GM21723 (cell line): ENCODE measurements around the gene NUMA1.

ENCODE experiments used
- ATAC-seq: cut with Tn5 transposase; IDR thresholded peaks from one replicate; pipeline ENCODE4 v1.9.1; 2021; ENCODE audit warnings: mild to moderate bottlenecking, moderate library complexity; ENCODE audit not compliant: unreplicated experiment

NUMA1 gene

DNA sequence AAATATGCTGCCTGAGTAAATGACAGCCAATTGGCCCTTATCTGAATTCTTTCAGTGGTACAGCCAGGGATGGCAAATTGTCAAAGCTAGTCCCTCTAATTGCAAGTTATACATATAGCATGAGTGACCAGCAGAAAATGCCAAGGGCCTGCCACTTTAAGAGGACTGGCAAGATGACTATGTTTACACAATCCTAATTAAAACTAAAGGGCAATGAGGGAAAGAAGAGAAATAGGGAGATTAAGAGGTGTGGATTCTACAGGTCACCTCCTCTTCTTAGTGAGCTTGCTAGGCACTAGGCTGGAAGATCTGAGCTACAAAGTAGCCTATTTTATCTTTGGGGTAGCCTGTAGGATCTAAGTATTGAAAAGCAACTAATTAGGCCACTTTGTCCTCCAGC, 13.5 kb downstream of the NUMA1 start:
- ATAC-seq, result no peak

DNA sequence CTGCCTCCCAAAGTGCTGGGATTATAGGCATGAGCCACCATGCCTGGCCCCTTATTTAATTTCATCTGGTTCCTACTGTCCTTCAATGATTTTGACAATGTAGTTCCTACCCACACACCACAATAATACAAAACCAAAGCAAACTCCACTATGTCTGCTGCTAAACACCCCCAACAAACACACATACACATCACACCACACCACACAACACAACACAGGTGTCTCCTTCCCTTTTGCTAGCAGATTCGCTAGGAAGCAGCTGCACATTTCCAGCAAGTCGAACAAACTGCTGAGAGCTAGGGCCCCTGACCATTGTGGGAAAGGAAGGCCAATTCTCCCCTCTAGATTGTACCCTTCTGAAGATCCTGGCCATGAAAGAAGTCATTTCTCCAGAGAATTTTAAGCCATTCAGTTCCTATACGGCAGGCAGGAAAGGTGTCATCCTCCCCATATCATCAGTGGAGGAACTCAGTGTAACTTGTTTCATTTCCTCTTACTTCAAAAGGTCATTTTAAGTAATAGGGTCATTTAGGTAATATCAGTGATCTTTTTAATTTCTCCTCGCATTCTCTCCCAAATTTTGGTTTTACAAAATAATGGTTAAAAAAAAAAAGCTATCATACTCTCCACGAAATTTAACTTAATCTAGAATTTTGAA, 18.5 kb downstream of the NUMA1 start:
- no peak for ATAC-seq

DNA sequence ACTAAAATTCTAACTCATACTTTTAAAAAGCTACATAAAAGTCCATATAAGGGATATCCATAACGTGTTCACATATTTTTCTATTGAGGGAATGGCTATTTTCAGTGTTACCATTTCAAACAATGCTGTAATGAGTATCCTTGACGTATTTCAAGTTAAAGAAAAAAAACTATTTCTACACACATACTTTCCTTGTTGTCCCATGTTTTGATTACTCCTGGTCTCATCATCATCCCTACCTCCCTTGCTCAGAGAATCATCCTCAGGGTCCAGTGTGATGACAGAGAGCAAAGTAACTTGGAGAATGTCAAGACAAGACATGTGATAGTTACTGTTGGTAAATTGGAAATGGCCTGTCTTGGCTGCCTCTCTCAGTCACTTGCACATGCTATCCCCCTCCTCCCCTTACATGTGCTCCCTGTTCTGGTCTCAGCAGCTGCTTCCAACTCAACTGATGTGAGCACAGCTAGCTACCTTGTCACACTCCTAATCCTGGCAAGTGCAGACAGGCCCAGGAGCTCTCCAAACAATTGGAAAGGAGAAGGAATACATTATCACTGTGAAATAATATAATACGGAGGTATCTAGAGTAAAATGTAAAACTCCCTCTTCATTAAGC, 21.8 kb downstream of the NUMA1 start:
- no peak for ATAC-seq

DNA sequence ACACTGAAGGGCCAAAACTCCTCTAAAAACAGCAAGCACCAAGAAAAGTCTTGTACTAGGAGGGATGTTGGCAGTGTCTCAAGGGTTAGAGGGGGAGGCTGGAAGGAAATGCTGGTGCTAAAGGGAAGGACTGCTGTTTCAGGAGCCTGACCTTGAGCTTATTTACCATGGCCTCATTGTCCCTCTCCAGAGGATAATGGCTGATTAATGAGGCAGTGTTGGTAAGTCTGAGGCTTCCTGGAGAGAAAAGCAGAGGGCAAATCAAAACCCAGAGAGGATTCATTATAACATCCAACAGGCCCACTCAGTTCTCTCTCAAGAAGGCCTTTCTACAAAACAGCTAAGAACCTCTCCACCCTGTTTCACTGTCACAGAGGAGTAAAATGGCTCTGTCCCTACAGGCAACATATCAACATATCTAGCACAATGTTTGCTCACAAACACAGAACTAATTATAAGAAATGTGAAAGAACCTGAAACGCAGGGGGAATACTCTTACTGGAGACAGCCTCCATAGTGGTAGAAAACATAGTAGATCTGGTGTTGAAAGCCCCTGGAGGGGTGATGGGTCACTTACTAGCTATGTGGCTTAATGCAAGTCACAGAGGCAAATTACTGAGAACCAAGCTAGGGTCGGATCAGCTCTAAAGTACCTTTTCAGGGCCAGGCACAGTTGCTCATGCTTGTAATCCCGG, 31.4 kb downstream of the NUMA1 start:
- no peak for ATAC-seq

DNA sequence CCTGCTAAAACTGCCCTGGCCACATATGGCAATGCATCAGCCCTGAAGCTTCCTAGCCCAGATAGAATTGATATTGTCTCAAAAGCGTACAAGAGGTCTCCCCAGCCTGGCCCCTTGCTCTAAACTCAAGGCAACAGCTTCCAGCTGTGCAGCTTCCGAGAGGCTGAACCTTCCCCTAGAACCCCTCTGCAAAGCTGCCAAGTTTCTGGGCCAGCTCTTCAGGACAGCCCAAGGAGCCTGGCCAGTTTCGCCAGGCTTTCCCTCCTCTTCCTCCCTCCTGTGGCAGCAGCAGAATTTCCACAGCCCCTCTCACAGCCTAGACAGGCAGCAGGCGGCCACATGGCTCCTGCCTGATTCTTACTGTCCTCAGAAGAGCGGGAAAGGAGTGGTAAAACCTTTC, 34.5 kb downstream of the NUMA1 start:
- no peak for ATAC-seq

DNA sequence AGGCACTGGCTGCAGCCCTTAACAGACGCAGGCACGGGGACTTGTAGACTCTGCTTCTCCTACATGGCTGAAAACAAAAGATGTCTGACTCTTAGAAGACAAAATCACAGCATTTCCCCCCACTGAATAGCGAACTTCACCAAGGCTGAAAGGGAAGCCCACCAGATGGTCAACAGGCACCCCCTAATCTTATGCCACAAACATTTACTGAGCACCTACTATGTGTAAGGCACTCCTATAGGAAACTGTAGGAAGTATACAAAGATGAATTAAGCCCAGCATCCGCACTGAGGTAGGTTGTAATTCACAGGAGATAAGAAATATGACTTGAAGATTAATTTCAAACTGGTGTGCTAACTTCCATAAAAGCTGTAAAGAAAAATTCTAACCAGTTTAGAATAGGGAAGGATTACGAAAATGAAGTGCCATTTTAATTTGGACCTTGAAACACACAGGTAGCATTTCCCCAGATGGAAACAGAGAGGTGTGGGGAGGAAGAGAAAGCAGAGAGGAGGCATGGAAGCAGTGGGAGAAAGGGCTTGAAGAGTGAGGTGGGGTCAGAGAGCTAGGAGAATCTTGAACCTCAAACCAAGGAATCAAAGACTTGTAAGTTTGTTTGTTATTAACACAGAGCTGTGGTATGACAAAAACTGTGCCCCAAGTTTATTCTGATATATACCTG, 38.1 kb downstream of the NUMA1 start:
- ATAC-seq, result no peak

DNA sequence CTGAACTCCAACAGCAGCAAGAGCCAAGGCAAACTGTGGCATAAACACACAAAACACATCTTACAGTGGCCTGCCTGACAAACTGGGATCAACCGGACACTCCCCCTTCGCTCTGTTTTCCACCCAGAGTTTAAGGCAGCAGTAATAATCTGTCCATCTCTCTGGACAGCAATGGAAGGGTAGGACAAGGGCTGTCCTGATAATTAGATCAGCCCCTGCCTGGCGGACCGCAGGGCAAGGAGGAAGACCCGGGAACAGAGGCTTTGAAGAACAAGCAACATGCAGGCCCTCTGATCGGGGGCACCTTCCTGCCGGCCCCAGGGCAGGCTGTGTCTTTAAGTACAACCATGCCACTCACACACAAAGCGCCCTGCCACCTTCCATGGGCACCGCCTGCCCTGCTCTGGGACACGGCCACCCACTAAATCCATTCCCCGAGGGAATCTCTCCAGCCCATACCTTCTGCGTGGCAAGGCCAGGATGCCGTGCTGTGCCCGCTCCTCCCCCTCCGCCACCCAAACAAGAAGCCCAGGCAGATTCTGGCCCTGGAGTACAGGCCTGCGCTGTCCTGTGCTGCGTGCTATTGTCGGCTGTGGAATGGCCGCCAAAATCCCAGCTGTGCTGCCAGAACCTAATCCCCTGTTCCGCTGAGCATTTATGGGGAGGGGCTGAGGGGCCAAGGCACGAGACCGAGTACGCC, 38.8 kb downstream of the NUMA1 start:
- ATAC-seq, result peak; percentile 37

DNA sequence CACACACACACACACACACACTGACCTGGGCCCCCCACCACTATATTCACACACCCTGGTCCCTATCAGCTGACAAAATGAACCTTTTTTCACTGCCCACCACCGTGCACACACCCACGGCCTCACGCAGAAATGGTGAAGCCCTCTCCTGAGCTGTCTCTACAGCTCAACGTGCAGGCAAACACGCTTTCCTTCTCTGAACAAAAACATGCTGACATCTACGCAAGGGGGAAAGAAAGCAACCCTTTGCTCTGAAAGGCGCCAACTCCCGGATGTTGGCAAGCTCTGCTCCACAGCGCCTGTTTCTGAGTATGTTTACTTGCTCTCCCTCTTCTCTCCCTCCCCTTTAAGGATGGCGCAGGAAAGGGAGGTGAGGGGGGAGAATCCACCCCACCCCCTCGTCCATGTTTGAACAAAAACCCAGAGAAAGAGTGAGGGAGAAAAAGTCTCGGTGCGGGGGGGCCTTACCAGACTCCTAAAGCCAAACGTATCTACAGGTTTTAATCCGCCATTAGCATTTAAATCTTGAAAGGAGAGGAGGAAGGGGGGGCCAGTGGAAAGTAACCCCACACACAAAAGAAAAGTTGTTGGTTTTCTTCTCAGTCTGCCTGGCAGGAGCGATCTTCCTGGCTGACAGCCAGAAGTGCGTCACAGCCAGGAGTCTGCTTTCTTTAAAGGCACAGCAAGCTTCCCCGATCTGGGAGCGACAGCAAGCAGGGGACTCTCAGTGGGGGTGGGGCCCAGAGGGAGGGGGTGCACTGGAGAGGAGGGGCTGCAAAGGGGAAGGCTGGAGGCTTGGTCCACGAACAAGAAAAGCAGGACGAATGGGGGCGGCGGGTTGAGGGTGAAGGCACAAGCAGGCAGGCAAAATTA, 39.6 kb downstream of the NUMA1 start:
- ATAC-seq, result peak; percentile 43

DNA sequence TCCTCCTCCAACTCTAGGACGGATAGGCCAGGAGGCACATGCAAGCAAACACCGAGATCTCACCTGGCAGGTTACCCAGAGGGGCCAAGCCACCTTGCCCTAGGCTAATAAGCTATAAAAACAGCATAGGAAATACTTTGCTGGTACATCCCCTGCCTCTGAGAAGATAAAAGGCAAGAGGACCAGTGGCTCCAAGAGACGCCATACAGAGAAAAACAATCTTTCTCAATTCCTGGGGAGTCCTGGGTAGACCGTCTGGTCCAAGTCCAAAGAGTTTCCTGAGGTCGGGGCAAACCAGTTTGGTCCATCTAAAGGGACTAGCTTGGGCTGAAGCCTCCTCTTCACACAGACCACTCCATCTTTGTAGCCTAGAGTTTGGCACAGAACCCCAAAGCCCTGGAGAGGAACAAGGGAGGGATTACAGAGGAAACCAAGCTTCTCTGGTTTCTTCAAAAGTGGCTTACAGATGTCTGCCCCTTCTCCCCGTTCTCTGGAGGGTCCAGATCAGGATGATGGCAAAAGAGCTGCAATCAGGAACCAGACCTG, 40.4 kb downstream of the NUMA1 start:
- no peak for ATAC-seq

DNA sequence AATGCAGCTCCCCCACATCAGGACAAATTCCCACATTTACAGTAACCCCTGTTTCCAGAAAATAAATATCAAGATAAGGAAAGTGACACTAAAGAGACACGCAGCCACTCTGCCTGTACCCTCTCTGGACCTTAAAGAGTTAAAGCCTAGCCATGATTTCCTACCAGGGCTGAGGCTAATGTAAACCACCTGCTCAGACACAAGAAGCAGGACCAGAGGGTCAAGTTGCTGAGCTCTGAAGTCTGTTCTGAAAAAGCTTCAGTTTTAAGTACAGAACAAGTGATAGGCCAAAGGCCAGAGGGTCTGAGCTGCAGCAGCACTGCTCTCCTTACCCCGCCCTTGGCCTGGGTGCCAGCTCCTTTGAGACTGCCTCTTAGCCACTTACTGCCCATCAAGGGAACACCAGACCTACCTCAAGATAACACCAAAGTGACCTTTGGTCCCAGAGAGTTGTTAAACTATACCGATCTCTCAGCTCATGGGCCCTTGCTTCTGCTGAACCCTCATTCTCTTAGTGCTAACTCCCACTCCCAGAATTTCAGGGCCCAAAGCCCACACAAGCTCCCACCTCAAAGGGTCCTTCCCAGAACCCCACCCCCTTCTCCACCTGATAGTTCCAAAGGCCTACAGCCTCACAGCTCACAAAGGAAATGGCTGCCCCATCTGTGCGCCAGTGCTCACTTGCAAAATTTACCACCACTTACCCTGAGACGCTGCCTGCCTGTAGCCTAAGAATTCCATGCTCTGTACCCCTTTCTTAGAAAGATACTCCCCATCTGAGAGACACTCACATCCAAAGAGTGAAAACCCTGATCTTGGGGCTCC, 41.1 kb downstream of the NUMA1 start:
- ATAC-seq, result no peak

DNA sequence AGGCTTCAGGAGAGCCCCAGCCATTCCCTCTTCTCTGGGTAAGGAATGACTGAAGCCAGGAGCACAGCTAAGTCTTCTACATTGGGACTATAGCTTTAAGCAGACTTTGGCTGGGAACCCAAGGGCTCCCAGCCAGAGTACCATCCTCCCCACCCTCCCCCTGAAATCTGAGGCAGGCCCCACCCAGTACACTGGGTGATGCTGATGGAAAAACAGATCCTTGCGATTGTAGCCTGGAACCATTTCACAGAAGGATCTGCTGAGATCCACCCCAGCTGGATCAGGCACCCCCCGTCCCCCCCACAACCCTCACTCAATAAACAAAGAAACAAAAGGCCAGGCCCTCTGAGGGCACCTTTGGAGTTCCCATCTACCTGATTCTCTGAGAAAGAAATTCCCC, 41.9 kb downstream of the NUMA1 start:
- ATAC-seq, result no peak

DNA sequence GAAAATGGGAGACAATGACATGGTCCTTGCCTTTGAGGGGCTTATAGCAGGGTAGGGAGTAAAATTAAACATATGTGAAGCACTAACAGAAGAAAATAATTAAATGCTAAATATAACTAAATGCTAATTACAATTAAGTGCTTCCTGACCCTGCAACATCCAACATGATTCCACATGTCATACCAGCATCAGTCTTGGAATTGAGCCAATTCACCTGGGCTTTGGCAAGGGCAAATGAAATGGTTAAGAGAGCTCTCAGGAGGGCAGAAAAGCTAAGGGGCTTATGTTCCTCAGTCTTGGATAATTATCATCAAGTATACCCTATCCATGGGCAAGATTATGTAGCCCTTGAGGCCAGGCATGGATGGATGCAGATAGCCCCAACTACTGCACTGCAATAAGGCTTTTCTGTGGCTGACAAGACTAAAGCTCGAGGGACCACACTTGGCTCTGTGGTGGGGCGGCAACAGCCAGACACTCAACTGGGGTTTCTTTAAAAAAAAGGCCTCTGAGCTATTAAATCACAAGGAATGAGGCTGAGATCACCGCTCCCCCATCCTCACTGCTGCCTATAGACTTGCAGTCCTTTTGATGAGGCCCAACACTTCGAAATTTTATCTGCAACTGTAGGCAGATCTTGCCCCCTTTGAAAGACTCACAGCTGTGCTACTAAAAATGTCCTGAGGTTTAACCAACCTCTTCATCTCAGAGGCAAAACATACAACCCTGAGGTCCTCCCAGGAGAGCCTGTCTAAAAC, 42.6 kb downstream of the NUMA1 start:
- no peak for ATAC-seq

DNA sequence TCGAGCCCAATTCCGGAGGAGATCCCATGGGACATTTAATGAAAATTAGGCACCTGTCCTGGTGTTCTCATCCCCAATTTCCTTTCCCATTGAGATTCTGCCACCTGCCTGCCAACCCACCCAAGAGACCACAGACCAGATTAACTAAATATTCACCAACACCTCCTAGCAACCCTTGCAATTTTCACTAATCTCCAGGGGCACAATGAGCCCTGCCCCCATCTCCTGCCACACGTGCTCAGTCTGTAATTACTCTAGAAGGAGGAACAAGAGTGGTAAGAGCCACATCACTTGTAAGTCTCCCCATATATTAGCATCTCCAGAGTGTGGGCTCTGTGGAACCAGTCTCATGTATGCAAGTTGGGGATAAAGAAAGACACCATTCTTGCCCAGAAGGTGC, 43.7 kb downstream of the NUMA1 start:
- no peak for ATAC-seq

DNA sequence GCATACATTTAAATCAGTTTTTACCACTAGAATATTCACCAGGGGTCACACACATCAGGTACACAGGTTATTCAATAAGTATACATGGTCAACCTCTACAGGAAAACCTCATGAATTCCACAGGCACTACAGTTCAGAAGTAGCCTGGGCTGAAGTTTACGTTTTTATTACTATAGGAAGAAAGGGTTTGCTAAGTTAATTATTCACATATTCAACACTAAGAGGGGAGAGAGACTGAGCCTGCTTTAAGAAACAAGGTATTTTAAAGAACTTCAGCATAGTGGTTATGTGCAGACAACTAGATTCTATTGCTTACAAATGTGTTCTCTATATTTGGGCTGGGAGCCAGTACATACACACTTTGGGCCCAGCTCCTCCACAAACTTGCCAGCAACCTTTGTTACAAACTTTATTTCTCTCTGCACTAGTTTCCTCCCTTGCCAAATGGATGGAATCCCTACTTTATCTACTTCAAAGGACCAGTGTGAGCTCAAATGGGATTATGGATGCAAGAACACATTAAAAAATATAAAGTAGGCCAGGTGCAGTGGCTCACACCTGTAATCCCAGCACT, 49.8 kb downstream of the NUMA1 start:
- no peak for ATAC-seq

DNA sequence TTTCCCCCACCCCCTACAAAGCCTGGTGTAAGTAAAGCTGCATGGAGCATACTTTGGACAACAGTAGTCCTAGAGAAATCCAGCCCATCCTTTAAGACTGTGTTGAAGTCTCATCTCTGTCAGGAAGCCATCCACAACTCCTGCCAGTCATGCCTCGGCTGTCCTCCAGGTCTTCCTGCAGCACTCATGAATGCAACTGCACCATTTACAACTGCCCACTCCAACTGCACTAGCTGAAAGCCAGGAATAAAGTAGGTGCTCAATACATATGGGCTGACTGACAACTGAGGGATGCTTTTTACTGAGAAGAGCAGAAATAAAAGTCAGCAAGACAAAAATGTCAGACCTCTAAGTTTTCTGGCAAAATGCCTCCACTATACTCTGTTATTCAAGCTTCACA, 54.3 kb downstream of the NUMA1 start:
- no peak for ATAC-seq

DNA sequence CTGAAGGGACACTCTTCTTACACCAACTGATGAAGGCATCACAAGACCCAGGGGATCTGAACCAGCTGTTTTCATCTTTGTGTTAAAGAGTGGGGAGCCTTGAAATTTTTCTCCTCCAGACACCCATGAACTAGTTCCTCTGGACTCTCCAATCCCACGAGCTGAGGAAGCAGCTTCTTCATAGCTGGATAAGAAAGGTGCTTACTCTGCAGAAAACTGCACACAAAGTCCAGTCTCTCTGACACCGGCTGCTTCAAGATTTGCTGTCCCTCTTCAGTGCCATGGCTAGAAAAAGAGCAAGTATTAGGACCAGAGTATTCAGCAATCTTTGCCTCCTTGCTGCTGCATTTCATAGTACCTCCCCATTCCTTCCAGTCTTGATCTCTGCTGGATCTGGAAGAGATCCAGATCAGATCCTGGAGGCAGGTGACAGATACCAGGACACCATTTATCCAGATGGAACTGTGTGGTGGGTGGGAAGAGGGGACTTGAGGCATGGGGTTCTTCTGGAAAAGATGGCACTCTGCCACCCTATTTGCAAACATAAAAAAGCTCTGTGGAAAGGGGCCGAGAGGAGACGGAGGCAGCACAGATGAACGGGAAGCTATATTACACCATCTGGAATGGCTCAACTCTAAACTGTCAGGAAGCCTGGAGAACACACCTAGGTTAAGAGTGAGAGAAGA, 56.1 kb downstream of the NUMA1 start:
- ATAC-seq, result no peak

DNA sequence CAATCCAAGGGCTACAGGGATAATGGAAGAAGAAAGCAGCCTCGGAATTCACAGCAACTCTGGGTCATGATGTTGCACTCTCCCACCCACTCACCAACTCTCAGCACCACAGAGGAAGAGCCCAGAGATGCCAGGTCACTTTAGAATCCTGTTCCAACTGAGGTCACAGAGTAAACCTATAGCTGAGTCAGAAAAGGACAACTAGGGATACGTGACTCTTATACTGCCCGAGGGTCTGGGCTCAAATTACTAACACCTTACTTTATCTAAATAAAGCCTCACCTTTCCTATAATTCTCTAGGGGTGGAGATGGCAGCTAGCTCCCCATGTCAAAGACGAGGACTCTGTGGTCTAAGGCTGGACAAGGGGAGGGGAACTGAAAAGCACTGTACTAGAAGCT, 57.0 kb downstream of the NUMA1 start:
- ATAC-seq, result no peak

DNA sequence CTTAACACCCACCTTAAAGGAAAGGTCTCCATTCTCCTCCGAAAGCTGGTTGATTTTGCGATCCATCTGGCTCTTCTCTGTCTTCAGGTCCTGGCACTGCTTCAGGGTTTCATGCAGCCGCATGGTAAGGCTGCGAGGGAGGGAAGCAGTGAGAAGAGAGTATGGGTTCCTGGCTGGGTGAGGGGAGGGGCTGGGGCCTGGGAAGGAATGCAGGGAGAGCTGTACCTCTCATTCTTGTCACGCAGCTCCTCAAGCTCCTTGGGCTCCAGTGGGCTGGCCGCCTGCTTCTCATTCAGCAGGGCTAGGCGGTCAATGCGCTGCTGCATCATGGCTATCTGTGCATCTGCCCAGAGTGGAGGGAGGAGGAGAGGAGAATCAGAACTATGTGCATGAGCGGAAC, 62.2 kb downstream of the NUMA1 start:
- no peak for ATAC-seq
